ENCODE data around the gene ASIP.
"Not testable (repeated sequence)": the region's sequence is repeated elsewhere in the genome, so short reads cannot be mapped to it uniquely, and the experiment has no call there.

Gene ASIP

DNA sequence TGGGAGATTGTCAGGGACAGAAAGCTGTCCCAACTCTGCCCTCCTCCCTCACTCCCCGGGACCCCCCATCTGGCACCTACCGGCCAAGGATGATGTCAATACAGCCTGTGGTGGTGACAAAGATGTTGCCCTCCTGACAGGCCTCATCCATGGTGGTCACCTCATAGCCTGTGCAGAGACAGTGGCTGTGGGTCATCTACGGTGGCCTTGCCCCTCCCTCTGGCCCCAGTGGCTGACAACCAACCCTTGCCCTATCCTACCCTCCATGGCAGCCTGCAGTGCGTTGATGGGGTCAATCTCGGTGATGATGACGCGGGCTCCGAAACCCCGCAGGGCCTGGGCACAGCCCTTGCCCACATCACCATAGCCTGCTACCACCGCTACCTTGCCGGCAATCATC is 49.2 kb downstream of the ASIP start:
- DNase-seq, result no peak

DNA sequence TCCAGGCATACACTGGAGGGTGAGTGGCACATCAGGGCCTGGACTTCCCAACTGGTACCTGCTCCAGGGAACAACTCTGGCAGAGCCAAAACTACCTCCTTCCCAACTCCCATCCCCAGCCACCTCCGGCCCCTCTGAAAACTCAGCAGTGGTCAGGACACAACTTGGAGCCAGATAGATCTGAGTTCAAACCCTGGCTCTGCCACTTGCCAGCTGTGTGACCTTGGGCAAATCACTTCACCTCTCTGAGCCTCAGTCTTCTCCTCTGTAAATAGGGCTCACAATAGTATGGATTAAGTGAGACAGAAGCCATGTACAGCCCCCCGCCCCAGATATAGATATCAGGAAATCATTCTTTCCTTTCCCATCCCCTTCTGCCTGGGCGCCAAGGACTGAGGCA is 51.3 kb downstream of the ASIP start:
- no peak for DNase-seq

DNA sequence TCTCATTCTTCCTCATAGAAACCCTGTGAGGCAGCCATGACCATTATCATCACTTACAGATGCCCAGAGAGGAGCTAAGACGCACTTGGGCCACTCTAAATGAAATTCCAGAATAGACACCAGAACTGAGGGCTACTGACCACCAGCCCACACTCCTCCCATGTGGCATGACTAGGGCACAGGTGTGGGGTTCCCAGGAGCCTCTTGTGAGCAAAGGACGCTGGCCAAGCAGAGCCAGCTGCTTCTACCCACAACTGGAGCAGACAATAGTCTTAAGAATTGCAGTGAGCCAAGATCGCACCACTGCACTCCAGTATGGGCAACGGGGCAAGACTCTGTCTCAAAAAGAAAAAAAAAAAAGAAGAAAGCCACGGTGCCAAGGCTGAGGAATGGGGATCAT is 51.9 kb downstream of the ASIP start:
- no peak for DNase-seq

DNA sequence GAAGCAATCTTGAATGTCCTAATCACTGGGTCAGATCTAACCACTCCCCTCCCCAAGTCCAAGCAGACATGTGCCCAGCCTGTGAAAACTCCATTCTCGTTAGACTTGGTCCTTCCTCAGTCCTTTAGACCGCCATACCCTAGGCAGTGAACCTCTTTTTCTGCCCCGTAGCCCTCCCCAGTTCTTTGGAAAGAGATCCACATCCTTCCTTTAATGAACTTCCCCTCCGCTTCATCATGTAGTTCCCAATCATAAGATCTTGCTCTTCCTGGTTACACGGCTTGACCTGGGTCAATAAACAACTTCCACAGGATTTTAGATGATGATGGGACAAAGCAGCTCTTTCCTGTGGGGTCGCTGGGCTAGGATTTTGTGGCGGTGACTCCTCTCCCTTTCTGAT is 52.4 kb downstream of the ASIP start:
- no peak for DNase-seq

DNA sequence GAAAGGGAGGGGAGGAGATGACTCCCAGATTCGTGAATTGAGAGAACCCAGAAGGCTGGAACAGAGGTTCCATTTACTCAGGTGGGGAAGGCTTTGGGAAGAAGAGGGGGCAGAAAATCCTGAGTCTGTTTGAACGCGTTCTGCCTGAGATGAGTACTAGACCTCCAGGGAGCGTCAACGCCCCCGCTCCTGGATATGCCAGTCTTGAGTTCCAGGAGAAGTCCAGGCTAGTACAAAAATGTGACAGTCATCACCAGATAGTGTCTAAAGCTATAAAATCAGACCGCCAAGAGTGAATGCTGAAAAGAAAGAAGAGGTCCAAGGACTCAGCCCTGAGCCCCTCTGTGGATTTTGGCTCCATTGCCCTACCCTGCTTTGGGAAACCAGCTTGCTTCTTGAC is 53.3 kb downstream of the ASIP start:
- no peak for DNase-seq

DNA sequence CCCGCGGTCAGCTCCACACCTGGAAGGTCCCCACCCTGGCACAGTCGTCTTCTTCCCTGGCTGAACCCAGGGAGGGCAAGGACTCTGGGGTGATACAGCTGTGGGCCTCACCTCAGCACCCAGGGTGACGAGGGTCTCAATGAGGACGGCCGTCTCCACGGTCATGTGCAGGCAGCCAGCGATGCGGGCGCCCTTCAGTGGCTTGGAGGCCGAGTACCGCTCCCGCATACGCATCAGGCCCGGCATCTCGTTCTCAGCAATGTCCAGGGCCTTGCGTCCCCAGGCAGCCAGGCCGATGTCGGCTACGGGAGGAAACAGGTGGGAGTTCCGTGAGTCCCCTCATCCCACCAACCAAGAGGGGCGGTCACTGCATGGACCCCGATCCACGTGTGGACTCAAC is 54.1 kb downstream of the ASIP start:
- no peak for DNase-seq

DNA sequence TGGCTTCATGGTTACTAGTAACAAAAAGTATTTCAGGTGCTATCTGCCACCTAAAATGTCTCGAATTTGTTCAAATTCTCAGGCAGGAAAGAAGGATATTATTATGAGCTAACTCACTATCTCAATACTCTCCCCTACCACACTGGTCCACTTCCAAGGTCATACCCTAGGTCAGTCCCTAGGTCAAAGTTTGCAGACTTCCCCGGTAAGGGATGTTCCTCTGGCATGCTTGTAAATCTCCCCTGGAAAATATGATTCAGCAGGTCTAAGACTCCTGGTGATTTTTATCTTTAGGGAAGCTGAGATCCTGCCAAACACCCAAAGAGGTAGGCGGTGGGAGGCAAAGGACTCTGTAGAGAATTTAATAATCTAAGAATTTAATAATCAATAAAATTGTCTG is 55.2 kb downstream of the ASIP start:
- DNase-seq, result no peak

DNA sequence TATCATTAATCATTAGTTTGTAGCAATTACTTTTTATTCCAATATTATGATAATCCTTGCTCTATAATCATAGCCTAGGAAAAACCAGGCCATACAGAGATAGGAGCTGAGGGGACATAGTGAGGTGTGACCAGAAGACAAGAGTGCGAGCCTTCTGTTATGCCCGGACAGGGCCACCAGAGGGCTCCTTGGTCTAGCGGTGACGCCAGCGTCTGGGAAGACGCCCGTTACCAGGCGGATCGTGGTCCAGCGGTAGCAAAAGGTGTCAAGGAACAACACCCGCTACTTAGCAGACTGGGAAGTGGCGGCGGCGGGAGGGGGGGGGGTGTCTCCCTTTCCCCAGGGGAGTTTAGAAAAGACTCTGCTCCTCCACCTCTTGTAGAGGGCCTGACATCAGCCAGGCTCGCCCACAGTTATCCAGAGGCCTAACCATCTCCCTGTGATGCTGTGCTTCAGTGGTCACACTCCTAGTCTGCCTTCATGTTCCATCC is 57.1 kb downstream of the ASIP start:
- DNase-seq, result not testable (repeated sequence)

DNA sequence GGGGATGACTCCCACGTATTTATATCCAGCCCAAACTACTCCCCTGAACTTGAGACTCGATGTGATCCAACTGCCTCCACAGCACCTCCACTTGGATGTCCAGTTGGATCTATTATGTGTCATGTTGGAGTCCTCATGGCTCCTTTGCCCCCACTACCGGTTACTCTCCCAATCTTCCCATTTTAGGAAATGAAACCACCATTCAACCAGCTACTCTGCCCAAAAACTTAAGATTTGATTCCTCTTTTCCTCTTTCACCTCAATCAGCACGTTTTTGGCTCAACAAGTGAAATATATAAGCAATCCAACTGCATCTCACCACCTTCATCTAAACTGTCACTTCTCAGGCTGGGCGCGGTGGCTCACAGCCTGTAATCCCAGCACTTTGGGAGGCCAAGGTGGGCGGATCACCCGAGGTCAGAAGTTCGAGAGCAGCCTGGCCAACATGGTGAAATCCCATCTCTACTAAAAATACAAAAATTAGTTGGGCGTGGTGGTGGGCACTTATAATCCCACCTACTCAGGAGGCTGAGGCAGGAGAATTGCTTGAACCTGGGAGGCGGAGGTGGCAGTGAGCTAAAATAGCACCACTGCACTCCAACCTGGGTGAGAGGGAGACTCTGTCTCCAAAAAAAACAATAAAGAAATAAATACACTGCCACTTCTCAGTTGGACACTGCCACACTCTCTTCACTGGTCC is 58.5 kb downstream of the ASIP start:
- DNase-seq, result no peak

DNA sequence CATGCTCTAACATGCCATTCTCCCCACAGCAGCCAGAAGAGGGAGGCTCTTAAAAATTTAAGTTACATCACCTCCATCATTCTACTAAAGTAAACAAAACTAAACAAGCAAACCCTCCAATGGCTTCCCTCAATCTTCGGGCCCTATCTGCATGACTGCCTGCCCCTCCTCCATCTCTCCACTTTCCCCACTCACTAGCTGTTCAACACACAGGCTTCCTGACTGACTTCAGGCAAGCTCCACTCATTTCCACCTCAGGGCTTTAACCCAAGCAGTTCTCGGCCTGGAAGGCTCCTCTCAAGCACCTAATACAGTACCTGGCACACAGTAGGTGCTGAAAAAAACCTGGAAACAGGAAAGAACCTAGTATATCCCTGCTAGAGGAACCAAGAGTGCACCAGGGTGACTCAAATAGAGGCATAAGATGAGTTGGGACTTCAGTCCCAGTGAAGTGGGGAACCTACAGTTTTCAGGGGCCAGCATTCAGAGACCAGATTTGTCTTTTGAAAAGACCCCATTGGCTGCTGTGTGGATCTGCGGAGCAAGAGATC is 59.1 kb downstream of the ASIP start:
- DNase-seq, result peak; percentile 21

DNA sequence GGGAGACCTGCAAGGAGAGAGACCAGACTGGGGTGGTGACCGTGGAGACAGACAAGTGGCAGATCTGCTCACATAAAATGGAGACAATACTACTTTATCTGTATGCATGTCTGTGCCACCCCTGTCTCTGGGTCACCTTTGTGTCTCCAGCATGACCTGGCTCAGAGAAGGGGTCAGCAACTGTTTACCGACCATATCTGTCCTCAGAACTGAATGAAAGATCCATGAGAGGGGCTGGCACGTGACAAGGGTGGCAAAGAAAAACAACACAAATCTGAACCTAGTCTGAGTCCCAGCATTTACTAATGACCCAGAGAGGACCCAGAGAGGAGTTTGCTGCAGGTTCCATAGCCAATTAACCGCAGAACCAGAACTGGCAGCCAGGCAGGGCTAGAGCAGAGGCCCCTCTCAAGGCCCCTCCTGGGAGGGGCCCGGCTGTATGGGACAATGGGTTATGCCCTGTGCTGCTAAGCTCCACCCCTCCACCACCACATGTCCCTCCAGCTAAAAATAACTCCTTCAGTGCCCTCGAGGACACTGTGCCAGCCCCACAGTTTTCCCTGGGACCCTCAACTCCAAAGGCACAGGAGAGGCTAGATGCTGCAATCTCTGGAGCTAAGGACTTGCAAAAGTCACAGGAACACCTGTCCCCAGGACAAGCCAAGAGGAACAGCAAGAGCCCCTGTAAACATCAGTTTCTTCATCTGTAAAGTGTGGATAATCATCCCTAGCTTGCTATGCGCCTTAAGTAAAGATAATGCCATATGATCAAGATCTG is 59.8 kb downstream of the ASIP start:
- DNase-seq, result no peak

DNA sequence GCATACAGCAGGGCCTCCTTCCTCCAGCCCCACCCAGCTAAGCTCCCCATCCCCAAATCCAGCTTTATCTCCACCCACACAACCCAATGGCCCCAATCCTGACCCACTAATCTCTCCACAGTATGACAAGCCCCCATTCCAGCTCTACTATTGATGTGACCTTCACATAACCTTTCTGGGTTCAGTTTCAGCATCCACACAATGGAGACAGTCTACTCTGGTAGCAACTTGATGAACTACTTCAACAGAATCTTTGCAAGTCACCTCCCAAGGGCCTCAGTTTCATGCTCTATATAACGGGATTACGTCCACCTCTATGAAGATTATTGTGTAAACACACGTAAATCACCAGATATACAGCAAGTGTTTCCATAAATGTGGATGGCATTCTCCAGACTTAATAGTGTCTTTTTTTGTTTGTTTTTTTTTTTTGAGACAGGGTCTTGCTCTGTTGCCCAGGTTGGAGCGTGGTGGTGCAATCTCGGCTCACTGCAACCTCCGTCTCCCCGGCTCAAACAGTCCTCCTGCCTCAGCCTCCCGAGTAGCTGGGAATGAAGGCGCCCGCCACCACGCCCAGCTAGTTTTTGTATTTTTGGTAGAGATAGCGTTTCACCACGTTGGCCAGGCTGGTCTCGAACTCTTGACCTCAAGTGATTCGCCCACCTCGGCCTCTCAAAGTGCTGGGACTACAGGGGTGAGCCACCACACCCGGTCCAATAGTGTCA is 60.5 kb downstream of the ASIP start:
- DNase-seq, result no peak

DNA sequence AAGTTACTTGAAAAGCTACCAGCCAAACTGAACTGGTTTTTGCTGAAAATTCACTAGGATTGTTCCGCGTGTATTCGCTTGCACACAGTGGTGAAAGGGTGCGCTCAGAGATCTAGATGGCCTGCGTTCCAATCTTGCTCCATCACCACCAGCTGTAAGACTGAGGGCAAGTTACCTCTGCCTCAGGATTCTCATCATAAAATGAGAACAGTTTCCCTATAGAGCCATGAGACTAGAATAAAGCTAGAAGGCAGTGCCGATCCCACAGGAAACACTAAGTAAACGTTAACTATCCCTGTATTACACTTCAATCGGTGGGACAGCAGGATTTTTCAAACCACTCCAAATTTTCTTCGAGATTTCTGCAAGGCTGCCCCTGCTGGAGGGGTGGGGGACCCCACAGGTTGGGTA is 61.1 kb downstream of the ASIP start:
- no peak for DNase-seq

DNA sequence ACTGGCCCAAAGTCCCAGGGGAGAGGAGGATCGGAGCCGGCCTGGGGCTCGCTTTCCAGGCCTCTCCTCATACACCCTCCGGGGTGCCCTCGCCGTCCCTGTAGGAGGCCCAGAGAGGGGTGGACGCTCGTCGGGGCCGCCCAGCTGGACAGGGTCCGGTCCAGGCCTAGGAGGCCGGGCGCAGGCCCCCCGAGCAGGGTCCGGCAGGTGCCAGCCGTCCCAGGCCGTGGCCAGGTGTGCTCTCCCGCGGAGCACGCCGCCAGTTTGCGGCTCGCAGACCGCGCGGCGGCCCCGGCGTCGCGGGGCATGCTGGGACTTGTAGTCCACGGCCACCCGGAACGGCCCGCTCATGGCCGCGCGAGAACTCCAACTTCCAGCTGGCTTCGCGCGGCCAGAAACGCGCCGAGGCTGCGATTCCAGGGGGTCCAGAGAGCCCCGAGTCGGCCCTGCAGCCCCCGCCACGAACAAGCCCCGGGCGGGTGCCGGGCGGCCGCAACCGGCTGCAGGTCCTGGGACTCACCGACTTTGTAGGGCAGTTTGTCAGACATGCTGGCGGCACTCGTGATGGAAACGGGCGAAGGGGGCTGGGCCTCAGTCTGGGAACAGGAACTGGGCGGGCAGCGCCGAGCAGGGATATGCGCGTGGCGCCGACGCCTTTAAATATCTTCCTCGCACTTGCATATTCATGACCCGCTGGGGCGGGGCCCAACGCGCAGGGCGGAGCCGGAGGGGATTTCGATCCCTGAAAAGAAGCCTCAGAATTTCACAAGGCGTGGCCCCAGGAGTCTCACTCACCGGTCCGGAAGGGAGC is 61.7 kb downstream of the ASIP start, which contains the start of gene AHCY:
TSS of gene AHCY (minus strand) at position 633 of the 811 bp plus-strand sequence. CDS start at position 548, 85 bp downstream.
- peak; percentile 89 for DNase-seq

DNA sequence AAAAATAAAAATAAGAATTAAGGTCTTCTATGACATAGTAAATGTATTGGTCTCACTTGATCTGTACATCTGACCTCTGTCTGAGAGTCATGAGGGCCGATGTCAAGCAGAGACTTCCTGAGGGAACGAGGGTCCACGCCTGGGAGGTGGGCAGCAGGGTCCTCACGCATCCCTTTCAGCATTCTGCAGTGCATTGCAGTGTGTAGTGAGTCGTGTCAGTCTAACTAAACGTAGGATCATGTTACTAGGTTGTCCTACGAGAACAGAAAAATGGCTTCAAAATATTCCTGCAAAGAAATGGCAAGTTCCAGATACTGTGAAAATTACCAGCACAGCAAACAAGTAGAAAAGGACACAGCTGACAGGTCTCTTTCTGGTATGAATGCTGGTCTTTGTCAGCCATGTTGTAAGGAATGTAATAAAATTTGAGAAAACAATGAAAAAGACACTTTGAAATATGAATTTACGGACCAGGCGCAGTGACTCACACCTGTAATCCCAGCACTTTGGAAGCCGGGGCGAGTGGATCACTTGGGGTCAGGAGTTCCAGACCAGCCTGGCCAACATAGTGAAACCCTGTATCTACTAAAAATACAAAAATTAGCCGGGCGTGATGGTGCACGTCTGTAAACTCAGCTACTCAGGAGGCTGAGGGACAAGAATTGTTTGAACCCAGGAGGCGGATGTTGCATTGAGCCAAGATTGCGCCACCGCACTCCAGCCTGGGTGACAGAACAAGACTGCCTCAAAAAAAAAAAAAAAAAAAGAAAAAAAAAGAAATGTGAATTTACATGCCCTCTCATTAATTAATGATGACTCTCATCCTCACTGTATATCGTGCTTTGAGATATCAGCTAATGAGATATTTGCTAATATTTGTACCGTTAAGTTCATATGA is 64.4 kb downstream of the ASIP start:
- no peak for DNase-seq

DNA sequence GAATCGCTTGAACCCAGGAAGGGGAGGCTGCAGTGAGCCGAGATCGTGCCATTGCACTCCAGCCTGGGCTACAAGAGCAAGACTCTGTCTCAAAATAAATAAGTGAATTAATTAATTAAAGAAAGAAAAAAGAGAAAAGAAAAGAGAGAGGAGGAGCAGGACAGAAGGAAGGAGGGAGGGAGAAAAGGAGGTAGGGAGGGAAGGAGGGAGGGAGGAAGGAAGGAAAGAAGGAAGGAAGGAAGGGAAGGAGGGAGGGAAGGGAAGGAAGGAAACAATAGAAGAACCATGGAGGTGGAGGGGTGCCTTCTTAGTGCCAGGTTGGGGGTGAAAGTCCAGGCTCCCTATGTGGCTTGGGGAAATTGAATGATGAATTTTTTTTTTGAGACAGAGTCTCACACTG is 68.5 kb downstream of the ASIP start:
- no peak for DNase-seq

DNA sequence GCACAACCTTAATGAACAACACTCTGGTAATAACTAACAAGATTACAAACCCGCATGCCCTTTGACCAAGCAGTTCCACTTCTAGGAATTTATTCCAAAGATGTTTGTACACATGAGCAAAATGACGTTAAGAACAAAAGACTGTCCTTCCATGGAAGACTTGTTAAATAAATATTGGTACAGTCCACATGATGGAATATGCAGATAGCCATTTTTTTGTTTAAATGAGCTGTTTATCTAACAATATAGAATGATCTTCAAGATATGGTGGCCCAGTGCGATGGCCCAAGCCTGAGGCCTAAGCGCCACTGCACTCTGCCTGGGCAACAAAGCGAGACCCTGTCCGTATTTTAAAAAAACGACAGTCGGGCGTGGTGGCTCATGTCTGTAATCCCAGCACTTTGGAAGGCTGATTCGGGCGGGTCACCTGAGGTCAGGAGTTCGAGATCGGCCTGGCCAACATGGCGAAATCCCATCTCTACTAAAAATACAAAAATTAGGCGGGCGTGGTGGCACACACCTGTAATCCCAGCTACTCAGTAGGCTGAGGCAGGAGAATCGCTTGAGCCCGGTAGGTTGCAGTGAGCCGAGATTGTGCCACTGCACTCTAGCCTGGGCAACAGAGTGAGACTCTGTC is 69.4 kb downstream of the ASIP start:
- no peak for DNase-seq

DNA sequence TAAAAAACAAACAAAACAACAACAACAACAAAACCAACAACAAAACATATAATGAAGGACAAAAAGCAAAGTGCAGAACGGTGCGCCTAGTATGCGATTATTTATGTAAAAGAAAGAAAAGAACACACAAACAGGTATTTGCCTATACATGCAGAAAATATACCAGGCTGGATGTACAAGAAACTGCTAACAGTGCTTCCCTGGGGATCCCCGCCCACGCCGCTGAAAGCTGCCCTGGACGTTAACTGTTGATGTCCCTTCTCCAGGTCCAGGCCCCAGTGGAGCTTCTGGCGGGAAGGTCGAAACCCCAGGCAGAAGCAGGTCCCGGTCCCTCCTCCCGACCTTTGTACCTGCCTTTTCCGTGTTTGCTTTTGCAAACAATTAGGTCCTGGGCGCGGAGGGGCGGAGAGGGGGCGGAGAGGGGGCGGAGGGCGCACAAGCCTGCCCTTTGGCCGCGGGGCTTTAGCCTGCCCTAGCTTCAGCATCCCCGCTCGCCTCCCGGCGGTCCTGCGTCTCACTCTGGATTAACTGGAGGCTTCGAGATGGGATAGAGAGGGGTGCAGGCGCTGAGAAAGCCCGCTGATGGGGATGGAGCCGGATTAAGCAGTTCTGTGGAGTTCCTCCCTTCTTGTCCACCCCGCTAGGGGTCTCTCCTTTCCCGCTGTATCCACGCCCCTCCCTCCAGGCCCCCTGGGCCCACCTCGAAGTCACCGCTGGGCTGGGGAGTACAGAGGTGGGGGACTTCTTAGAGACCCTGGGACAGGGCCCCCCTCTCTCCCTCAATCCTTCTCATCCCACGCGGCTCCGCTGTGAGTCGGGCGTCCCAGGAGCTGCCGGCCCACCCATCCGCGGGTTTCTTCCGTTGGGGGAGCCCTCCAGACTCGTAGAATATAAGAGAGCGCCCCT is 70.1 kb downstream of the ASIP start:
- DNase-seq, result no peak

DNA sequence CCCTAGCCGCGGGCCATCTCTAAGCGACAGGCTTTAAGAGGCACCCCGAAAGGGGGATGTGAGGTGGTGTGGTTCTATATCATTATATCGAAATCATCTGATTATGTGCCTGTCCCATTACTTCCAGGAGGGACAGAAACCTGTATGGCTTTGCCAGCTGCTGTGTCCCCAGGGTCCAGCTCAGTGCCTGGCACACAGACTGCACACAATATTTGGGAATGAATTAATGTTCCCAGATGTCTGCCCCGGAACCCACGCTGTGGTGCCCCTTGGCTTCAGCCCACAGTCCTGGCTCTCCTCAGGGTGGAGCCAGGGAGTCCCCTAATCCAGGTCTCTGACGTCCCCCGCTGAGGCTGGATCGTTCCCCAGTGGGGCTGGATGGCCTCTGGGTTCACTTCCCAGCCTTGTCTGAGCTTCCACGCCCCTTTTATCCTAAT is 70.8 kb downstream of the ASIP start:
- DNase-seq, result no peak

All from kidney glomerular epithelial cell (primary cell).